Placental epithelial cell (primary cell): ENCODE measurements around the gene AEBP2. TPM values are rescaled to one million over a fixed set of nuclear protein-coding genes. Genes with fewer than 3 reads are reported as not detected.

Source experiments
- small RNA-seq: library from RNA; depleted of rRNA; stranded (forward); fragments of <200 nt; gene quantifications from one replicate; pipeline ENCODE3, GENCODE V24; 2012
- total RNA-seq: library from RNA; depleted of rRNA; stranded (reverse); fragments of >200 nt; gene quantifications from 2 replicates; pipeline ENCODE4 v1.2.3, GENCODE V29; 2012

The AEBP2 gene
- 12.9 and 23.2 TPM in 2 replicates for total RNA-seq

GRCh38 chr12:19439059-19440018 lies at the start of gene AEBP2:
AEBP2 (plus strand) TSS chr12:19439492; CDS start chr12:19439700, 208 bp downstream.

Small RNA genes within 50 kb of the gene (small RNA-seq; reads per million reads assigned to genes)
- gene AC091805.2 (not detected), gene RNU6-254P (not detected)
